ENCODE measurements around the gene PDZD4.
A peak's percentile ranks its signal among the peaks of the same experiment; 100 is the strongest.

The PDZD4 gene

GRCh38 chrX:153814591-153815315 is 15.6 kb downstream of the PDZD4 start:
- FAIRE-seq (no peak), DNase-seq (ENCODE audit: insufficient read length, low spot score) (no peak)

- no peak for DNase-seq (ENCODE audit: insufficient read length, low spot score)
- FAIRE-seq, result no peak
These were observed 17.2 kb downstream of the PDZD4 start for GRCh38 chrX:153813161-153813560.

- no peak for DNase-seq (ENCODE audit: insufficient read length, low spot score)
- no peak for FAIRE-seq
These were observed 18.1 kb downstream of the PDZD4 start for GRCh38 chrX:153812220-153812619.

GRCh38 chrX:153807976-153808375 is 22.4 kb downstream of the PDZD4 start:
- DNase-seq (ENCODE audit: insufficient read length, low spot score) (no peak), FAIRE-seq (no peak)

GRCh38 chrX:153806999-153807575 is 23.3 kb downstream of the PDZD4 start:
- FAIRE-seq (no peak), DNase-seq (ENCODE audit: insufficient read length, low spot score) (no peak)

GRCh38 chrX:153805436-153805835 is 24.9 kb downstream of the PDZD4 start:
- no peak for FAIRE-seq

GRCh38 chrX:153804621-153805020 is 25.7 kb downstream of the PDZD4 start:
- no peak for FAIRE-seq
- no peak for DNase-seq (ENCODE audit: insufficient read length, low spot score)

More at GRCh38 chrX:153805436-153805835, 24.9 kb downstream of the PDZD4 start:
- DNase-seq (ENCODE audit: insufficient read length, low spot score), result no peak

GRCh38 chrX:153804100-153804595 is 26.2 kb downstream of the PDZD4 start:
- DNase-seq (ENCODE audit: insufficient read length, low spot score) (no peak), FAIRE-seq (no peak)

GRCh38 chrX:153803211-153804099 is 26.9 kb downstream of the PDZD4 start:
- no peak for DNase-seq (ENCODE audit: insufficient read length, low spot score)
- no peak for FAIRE-seq

- DNase-seq (ENCODE audit: insufficient read length, low spot score), result no peak
- no peak for FAIRE-seq
These were observed 27.8 kb downstream of the PDZD4 start for GRCh38 chrX:153802513-153803045.

- FAIRE-seq (no peak), DNase-seq (ENCODE audit: insufficient read length, low spot score) (no peak)
These were observed 28.7 kb downstream of the PDZD4 start for GRCh38 chrX:153801669-153802068.

- no peak for DNase-seq (ENCODE audit: insufficient read length, low spot score)
- no peak for FAIRE-seq
These were observed 29.6 kb downstream of the PDZD4 start for GRCh38 chrX:153800746-153801145.

- FAIRE-seq (no peak), DNase-seq (ENCODE audit: insufficient read length, low spot score) (no peak)
These were observed 30.1 kb downstream of the PDZD4 start for GRCh38 chrX:153800177-153800722.

- no peak for DNase-seq (ENCODE audit: insufficient read length, low spot score)
- no peak for FAIRE-seq
These were observed 31.0 kb downstream of the PDZD4 start for GRCh38 chrX:153799326-153799725.

- no peak for DNase-seq (ENCODE audit: insufficient read length, low spot score)
- no peak for FAIRE-seq
These were observed 32.8 kb downstream of the PDZD4 start for GRCh38 chrX:153797415-153798015.

- FAIRE-seq (no peak), DNase-seq (ENCODE audit: insufficient read length, low spot score) (no peak)
These were observed 35.2 kb downstream of the PDZD4 start for GRCh38 chrX:153794897-153795816.

GRCh38 chrX:153794018-153794896 is 36.1 kb downstream of the PDZD4 start, which contains the start of the genes IDH3G and SSR4:
Gene IDH3G, minus strand, starts transcription at chrX:153794375. Its CDS starts 49 bp downstream, at chrX:153794326.
Gene SSR4, plus strand, starts transcription at chrX:153794668. Its CDS starts 20 bp downstream, at chrX:153794688.
- peak; percentile 100 for FAIRE-seq
- DNase-seq (ENCODE audit: insufficient read length, low spot score), result peak; percentile 94

GRCh38 chrX:153793291-153793690 is 37.1 kb downstream of the PDZD4 start:
- DNase-seq (ENCODE audit: insufficient read length, low spot score) (no peak), FAIRE-seq (peak; percentile 92)

Data from GM19239 (cell line).